Stimulated activated naive CD8-positive, alpha-beta T cell treated with anti-CD3 and anti-CD28 coated beads, Interleukin-15, amount 100 ng/mL, for 72 hours (primary cell): Measurements from ENCODE around the gene C12orf76.
"Not testable (repeated sequence)": the region's sequence is repeated elsewhere in the genome, so short reads cannot be mapped to it uniquely, and the experiment has no call there.

Source experiments
- ATAC-seq: fragments of 150-1000 bp; cut with Tn5 transposase; 2 replicates; pipeline ENCODE4 v1.10.0; 2021; ENCODE audit warnings: mild to moderate bottlenecking, moderate library complexity
- DNase-seq, 2 donors: peaks; one replicate each; pipeline ENCODE4 v3.0.0; 2021 to 2022
- H3K27ac Mint-ChIP-seq, 2 donors: one replicate each; pipeline ENCODE4 v1.8.0; 2022; ENCODE audit warnings: mild to moderate bottlenecking in 2 of 2, mixed read lengths in 2 of 2, moderate library complexity in 2 of 2
- H3K27me3 Mint-ChIP-seq: one replicate; pipeline ENCODE4 v1.8.0; 2022; ENCODE audit warnings: mixed read lengths
- H3K4me1 Mint-ChIP-seq: one replicate; pipeline ENCODE4 v1.8.0; 2022; ENCODE audit warnings: mild to moderate bottlenecking, mixed read lengths
- H3K4me3 Mint-ChIP-seq, 2 donors: one replicate each; pipeline ENCODE4 v1.8.0; 2022; ENCODE audit warnings: mild to moderate bottlenecking in 2 of 2, mixed read lengths in 2 of 2, moderate library complexity in 1 of 2
- H3K9me3 Mint-ChIP-seq, 2 donors: one replicate each; pipeline ENCODE4 v1.8.0; 2022; ENCODE audit warnings: mixed read lengths in 2 of 2

C12orf76 gene

DNA sequence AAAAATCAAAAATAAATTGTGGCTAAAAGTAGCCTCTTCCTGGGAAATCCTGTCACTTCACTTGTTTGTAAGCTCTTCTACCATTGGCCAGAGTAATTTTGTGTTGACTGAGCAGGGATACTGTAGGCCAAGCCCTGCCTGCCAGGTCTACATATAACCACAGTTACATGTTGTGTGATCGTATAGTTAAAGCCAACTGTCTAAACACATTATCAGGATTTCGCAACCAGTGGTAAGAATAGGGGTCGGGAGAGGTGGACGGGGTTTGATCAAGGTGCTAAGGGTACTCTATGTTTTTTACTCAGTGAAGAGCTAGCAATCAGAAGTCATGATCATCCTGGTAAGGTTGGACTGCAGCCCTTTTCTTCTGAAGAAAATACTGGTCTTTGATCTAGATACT, 35.7 kb downstream of the C12orf76 start:
- DNase-seq (no peak), ATAC-seq (no peak)
- Mint-ChIP-seq H3K4me3 (peak overlapping the region in 1 of 2 donors; percentile 1), H3K9me3 (peaks cover 0 to 6% of the 10 kb centered on the region in 2 donors), H3K4me1 (peaks cover 71% of the 10 kb centered on the region), H3K27ac (peak overlapping the region; percentile 85 to 89), H3K27me3 (no peaks in the 10 kb centered on the region)

DNA sequence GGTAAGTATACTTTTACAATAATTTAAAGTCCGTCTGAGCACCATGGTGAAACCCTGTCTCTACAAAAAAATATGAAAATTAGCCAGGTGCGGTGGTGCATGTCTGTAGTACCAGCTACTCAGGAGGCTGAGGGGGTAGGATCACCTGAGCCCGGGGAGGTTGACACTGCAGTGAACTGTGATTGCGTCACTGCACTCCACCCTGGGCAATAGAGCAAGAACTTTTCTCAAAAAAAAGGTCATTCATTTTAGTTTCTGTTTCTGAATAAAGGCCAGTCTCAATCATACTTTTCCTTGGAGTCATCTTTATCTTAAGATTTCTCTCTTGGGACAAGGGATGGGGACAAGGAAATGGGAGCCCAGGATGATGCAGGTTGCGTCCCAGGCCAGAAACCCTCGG, 36.2 kb downstream of the C12orf76 start:
- DNase-seq: no peak
- H3K4me1 Mint-ChIP-seq: peaks cover 73% of the 10 kb centered on the region

DNA sequence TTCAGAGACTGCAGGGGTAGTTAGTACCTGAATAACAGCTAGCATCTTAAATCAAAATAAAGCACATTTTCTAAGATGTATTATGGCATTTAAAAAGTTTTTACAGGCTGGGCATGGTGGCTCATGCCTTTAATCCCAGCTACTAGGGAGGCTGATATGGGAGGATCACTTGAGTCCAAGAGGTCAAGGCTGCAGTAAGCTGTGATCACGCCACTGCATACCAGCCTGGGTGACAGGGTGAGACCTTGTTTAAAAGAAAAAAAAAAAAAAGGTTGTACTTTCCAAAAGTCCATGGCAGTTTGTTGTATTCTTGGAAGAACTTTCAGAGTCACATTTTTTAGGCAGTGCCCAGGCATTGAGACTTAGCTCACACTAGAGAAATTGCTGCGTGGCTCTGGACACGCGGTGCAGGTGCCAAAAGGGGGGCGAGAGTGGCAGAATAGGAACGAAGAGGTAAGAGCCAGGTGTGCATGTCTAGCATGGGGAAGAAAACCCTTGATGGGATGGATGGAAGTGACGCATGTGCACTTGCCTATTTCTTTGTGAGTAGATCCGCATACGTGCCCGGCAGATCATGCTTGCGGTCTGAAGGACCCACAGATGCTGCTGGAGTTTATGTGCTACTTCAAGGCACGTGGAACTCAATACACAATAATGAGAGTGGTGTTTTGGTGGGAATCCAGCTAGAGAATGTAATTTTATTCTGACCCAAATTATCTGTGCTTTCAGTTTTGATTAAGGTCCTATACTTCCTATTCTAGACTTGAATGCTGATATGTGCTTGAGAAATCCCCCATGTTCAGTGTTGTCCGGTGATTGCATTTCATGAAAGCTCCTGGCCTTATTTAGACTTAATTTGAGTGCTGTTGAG, 37.2 kb downstream of the C12orf76 start:
- H3K4me1 Mint-ChIP-seq: peaks cover 80% of the 10 kb centered on the region
- peak overlapping the region; percentile 49 to 58 for H3K4me3 Mint-ChIP-seq
- ATAC-seq (peak; percentile 74), DNase-seq (no peak)
- peak overlapping the region; percentile 7 to 87 for H3K27ac Mint-ChIP-seq
- H3K27me3 Mint-ChIP-seq: no peaks in the 10 kb centered on the region
- peaks cover 0 to 6% of the 10 kb centered on the region in 2 donors for H3K9me3 Mint-ChIP-seq

More for the DNA sequence above, 36.2 kb downstream of the C12orf76 start:
- ATAC-seq: no peak
- Mint-ChIP-seq H3K27ac (peak overlapping the region; percentile 85 to 89), H3K27me3 (no peaks in the 10 kb centered on the region), H3K9me3 (peaks cover 0 to 6% of the 10 kb centered on the region in 2 donors), H3K4me3 (peak overlapping the region in 1 of 2 donors; percentile 38)

DNA sequence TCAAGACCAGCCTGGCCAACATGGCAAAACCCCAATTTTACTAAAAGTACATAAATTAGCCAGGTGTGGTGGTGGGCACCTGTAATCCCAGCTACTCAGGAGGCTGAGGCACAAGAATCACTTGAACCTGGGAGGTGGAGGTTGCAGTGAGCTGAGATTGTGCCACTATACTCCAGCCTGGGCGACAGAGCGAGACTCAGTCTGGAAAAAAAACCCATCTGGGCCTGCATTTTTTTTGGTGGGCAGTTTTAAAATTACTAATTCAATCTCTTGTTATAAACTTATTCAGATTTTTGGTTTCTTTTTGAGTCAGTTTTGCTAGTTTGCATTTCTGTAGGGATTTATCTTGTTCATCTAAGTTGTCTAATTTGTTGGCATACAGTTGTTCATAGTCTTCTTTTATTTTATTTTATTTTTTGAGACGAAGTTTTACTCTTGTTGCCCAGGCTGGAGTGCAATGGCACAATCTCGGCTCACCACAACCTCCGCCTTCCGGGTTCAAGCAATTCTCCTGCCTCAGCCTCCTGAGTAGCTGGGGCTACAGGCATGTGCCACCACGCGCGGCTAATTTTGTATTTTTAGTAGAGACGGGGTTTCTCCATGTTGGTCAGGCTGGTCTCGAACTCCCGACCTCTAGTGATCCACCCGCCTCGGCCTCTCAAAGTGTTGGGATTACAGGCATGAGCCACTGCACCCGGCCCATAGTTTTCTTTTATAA, 39.5 kb downstream of the C12orf76 start:
- DNase-seq (peak in 1 of 2 donors; percentile 33), ATAC-seq (peak; percentile 19)
- H3K4me3 Mint-ChIP-seq: peak overlapping the region; percentile 13 to 58
- not testable (repeated sequence) for H3K9me3 Mint-ChIP-seq, H3K27me3 Mint-ChIP-seq, H3K27ac Mint-ChIP-seq
- peaks cover 85% of the 10 kb centered on the region for H3K4me1 Mint-ChIP-seq

DNA sequence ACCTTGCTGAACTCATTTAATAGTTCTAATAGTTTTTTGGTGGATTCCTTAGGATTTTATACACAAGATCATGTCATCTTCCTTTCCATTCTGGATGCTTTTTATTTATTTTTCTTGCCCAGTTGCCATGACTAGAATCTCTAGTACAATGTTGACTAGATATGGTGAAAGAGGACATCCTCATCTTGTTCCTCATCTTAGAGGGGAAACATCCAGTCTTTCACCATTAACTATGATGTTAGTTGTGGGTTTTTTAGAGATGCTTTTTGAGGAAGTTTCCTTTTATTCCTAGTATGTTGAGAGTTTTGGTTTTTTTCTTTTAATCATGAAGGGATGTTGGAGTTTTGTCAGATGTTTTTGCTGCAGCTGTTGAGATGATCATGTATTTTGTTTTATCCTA, 40.4 kb downstream of the C12orf76 start:
- no peaks in the 10 kb centered on the region for H3K27me3 Mint-ChIP-seq
- DNase-seq: no peak
- peaks cover 0 to 6% of the 10 kb centered on the region in 2 donors for H3K9me3 Mint-ChIP-seq
- H3K4me1 Mint-ChIP-seq: peaks cover 92% of the 10 kb centered on the region
- H3K27ac Mint-ChIP-seq: no peak overlapping the region
- H3K4me3 Mint-ChIP-seq: no peak overlapping the region
- no peak for ATAC-seq

DNA sequence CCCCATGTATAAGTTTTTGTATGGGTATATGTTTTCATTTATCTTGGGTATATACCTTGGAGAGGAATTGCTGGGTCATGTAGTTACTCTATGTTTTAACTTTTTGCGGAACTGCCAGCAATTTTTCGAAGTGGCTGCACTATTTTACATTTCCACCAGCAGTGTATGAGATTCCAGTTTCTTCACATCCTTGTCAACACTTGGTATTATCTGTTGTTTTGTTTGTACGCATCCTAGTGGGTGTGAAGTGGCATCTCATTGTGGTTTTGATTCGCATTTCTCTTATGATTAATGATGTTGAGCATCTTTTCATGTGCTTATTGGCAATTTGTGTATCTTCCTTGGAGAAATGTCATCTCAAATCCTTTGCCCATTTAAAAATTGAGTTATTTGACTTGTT, 42.2 kb downstream of the C12orf76 start:
- peaks cover 0 to 6% of the 10 kb centered on the region in 2 donors for H3K9me3 Mint-ChIP-seq
- no peaks in the 10 kb centered on the region for H3K27me3 Mint-ChIP-seq
- ATAC-seq (no peak), DNase-seq (no peak)
- no peak overlapping the region for H3K4me3 Mint-ChIP-seq
- H3K27ac Mint-ChIP-seq: no peak overlapping the region
- peaks cover 83% of the 10 kb centered on the region for H3K4me1 Mint-ChIP-seq

DNA sequence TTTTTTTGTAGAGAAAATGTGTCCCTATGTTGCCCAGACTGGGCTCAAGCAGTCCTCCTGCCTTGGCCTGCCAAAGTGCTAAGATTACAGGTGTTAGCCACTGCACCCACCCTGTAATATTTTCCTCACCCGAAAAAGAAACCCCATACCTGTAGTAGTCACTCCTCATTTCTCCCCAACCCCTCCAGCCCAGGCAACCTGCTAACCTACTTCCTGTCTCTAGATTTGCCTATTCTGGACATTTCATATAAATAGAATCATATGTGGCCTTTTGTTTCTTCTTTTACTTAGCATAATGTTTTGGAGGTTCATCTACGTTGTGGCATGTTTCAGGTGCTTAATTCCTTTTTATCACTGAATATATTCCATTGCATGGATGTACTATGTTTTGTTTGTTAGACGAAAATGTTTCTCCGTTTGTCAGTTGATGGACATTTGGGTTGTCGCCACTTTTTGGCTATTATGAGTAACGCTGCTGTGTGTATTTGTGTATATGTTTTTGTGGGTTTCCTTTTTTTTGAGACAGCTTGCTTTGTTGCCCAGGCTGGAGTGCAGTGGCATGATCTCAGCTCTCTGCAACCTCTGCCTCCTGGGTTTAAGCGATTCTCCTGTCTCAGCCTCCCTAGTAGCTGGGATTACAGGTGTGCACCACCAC, 42.9 kb downstream of the C12orf76 start:
- peak in 1 of 2 donors; percentile 42 for DNase-seq
- Mint-ChIP-seq H3K27ac (peak overlapping the region; percentile 23 to 92), H3K4me3 (peak overlapping the region; percentile 52 to 64), H3K27me3 (no peaks in the 10 kb centered on the region), H3K9me3 (peaks cover 0 to 6% of the 10 kb centered on the region in 2 donors), H3K4me1 (peaks cover 83% of the 10 kb centered on the region)
- ATAC-seq: peak; percentile 77

DNA sequence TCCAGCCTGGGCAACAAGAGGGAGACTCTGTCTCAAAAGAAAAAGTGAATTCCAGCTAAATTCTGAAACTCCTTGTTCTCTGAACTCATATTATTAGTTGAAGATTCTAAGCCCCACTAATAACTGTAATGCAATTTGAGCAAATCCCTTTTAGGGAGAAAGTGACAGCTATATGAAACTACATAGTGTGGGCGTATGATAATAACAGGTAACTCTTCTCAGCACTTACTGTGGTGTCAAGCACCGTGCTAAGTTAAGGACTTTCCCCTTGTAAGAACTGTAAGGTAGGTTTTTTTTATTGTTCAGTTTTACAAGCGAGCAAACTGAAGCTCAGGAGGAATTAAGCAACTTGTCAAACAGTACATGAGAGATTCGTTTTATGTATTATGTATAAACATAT, 43.7 kb downstream of the C12orf76 start:
- Mint-ChIP-seq H3K27ac (no peak overlapping the region), H3K27me3 (no peaks in the 10 kb centered on the region), H3K4me3 (peak overlapping the region; percentile 42 to 64), H3K4me1 (peaks cover 79% of the 10 kb centered on the region), H3K9me3 (peaks cover 0 to 6% of the 10 kb centered on the region in 2 donors)
- ATAC-seq (peak; percentile 88), DNase-seq (no peak)

DNA sequence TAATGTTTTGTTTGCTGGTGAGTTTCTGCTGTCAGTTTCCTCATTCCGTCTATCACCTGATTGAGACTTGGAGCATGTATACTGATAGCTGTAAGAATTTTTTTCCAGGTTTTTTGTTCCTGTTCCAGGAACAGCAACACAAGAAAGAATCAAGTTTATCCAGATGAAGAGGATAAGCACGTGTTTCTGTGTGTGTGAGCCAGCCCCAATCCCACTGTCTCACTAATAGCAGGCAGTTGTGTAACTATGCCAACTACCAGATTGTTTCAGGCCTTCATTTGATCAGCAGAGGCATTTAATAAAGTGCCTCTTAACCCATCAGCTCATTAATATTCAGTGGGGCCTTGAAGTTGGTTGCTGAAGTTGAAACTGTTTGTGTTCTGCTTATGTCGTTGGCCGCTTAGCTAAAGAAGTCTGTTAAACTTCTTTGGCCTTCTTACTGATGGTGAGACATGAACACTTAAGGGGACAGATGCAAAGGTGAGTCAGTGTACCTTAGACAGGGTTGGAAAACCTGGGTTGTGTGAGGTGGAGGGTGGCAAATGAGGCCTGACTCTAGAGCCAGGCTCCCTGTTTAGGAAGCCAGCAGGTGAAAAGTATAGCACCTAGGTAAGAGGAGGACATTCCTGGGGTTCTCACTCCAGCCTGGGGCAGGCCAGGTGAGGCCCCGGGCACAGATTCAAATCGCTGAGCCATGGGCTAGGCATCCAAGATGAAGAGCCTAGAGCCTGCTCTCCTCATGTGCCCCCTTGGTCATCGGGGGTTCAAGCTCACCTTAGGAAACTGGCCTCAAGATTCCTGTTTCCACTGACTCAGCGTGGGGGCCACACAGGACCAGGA, 45.4 kb downstream of the C12orf76 start:
- Mint-ChIP-seq H3K4me3 (peak overlapping the region; percentile 36 to 46), H3K27ac (no peak overlapping the region), H3K4me1 (peaks cover 76% of the 10 kb centered on the region), H3K27me3 (no peaks in the 10 kb centered on the region), H3K9me3 (peaks cover 0 to 3% of the 10 kb centered on the region in 2 donors)
- no peak for ATAC-seq
- no peak for DNase-seq

DNA sequence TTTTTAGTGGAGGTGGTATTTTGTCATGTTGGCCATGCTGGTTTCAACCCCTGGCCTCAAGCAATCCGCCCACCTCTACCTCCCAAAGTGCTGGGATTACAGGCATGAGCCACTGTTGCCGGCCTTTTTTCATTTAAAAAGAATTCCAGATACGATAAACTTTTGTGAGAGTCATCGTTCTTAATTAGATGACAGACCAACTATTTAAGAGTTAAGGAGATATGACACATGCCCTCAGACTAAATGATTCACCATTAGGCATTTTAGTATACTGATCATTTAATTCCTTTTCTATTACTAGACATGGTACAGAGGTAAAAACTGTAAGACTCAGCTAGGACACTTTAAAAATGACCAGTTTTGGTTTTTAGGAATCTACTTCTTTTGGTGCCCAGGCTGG, 46.7 kb downstream of the C12orf76 start:
- H3K27me3 Mint-ChIP-seq: no peaks in the 10 kb centered on the region
- H3K27ac Mint-ChIP-seq: no peak overlapping the region
- H3K4me1 Mint-ChIP-seq: peaks cover 75% of the 10 kb centered on the region
- H3K9me3 Mint-ChIP-seq: no peaks in the 10 kb centered on the region
- no peak for ATAC-seq
- DNase-seq: no peak
- H3K4me3 Mint-ChIP-seq: peak overlapping the region in 1 of 2 donors; percentile 99

DNA sequence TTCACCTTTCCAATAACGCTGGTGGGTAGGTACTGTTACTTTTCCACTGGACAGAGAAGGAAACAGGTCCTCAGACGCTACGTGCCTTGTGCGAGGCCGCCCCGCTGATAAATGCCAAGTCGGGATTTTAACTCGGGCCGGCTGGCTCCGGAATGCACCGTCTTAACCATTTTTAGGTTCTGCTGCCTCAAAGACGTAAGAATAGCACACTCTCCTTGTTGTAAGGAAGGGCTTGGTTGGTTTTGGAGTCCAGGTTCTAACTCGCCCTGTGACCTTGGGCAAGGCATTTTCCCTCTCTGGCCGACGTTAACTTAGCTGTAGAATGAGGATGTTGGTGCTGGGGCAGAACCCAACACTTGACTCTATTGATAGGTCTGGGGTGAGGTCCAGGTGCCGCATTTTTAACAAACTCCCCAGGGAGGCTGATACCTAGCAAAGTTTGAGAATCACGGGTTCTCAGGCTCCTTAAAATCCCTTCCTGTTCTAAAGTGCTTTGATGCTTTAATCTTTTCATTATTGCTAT, 48.3 kb downstream of the C12orf76 start:
- peaks cover 64% of the 10 kb centered on the region for H3K4me1 Mint-ChIP-seq
- ATAC-seq (no peak), DNase-seq (no peak)
- H3K27me3 Mint-ChIP-seq: no peaks in the 10 kb centered on the region
- peak overlapping the region; percentile 99 to 100 for H3K4me3 Mint-ChIP-seq
- H3K9me3 Mint-ChIP-seq: no peaks in the 10 kb centered on the region
- H3K27ac Mint-ChIP-seq: peak overlapping the region; percentile 96 to 97

DNA sequence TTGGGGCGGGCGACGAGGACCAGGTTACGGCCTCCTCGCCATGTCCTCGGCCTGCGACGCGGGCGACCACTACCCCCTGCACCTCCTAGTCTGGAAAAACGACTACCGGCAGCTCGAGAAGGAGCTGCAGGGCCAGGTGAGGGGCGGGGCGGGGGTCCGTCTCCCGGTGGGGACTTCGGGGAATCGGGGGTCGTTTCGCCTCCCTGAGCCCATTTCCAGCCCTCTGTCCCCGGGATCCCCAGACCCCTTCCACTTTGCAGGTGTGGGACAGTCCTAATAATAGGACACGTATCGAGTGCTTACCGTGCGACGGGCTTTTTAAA, 48.7 kb downstream of the C12orf76 start:
- Mint-ChIP-seq H3K27me3 (no peaks in the 10 kb centered on the region), H3K4me1 (peaks cover 60% of the 10 kb centered on the region), H3K9me3 (no peaks in the 10 kb centered on the region), H3K27ac (peak overlapping the region; percentile 96 to 97), H3K4me3 (peak overlapping the region; percentile 99 to 100)
- no peak for DNase-seq
- ATAC-seq: no peak

DNA sequence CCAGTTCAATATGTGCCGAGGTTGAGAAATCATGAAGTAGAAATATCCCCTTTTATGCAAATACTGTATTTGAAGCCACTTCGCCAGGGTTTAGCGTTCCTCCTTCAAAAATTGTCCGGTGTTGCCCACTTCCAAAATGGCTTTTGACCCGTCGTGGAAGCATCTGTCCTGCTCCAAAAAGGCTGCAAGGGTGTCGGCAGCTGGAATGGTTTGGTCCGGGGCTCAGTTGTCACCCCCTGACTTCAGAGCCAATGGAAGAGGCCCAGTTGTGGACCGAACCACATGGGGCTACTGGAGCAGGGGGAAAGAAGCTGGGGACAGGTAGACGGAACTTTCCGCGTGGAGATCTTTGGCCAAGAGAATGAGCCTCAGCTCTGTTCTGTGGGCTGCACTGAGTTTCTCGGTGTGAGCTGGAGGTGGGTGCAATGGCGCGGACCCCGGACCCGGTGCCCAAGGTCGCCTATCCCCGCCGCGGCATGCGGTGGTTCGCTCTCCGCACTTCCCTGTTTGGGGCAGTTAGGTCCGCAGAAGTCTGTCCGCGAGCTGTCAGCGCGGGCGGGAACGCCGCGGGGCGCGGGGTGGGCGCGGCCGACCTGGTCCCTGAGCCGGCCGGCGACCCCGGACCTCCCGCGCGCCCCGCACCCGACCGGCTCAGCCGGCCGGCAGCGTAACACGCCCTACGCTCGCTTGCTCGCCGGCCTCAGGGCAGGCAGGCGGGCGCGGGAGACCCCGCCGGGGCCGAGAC, 49.2 kb downstream of the C12orf76 start, which contains the start of gene ANKRD13A:
ANKRD13A (plus strand) TSS at position 527 of the 745 bp plus-strand sequence. CDS start 259 bp downstream, outside the sequence.
- Mint-ChIP-seq H3K9me3 (no peaks in the 10 kb centered on the region), H3K27me3 (no peaks in the 10 kb centered on the region)

More for the DNA sequence above, 49.2 kb downstream of the C12orf76 start, which contains the start of gene ANKRD13A:
- peaks cover 55% of the 10 kb centered on the region for H3K4me1 Mint-ChIP-seq
- peak within 1 kb of the TSS; percentile 99 to 100 for H3K27ac Mint-ChIP-seq
- peak; percentile 91 to 94 for DNase-seq
- peak within 1 kb of the TSS; percentile 99 to 100 for H3K4me3 Mint-ChIP-seq
- ATAC-seq: peak; percentile 75
